K562 (cell line): ENCODE data around the gene NDUFS8. TPM values are rescaled to one million over a fixed set of nuclear protein-coding genes. Genes with fewer than 3 reads are reported as not detected.
A peak's percentile ranks its signal among the peaks of the same experiment; 100 is the strongest.

ENCODE experiments used
- ATAC-seq: fragments of 200-7000 bp; cut with Tn5 transposase; 3 replicates; pipeline ENCODE4 v1.9.1; 2020; ENCODE audit warnings: moderate library complexity
- BruUV-seq: library from RNA; stranded (reverse); fragments of 400-500 nt; replicated peaks from 2 replicates; lab custom pipeline; 2021; lab: Mats Ljungman, UMichigan
- CTCF ChIA-PET: fragments of 300-600 bp; formaldehyde crosslinking; extraction: SDS; loops from one replicate; lab custom pipeline; 2021; ENCODE audit warnings: low intra/inter-chr PET ratio; lab: Yijun Ruan, JAX
- POLR2A ChIA-PET: fragments of 300-600, 350-650 bp; sonication (Branson Sonifier 250); formaldehyde crosslinking; extraction: SDS; loops from one replicate; lab custom pipeline; 2021; ENCODE audit warnings: antibody characterized with exemption, inconsistent platforms; lab: Yijun Ruan, JAX
- DNase-seq, 4 experiments: peaks; one replicate each; pipeline versions ENCODE4 v3.0.0 to v3.0.0-alpha.2; 2011 to 2018; ENCODE audit warnings: low spot score in 3 of 4, mixed read lengths in 3 of 4; ENCODE audit errors: extremely low read depth in 1 of 4
- FAIRE-seq: peaks from 2 replicates; lab custom pipeline; 2011; peaks lifted over from hg19 to GRCh38; lab: Jason Lieb, UNC
- H2AFZ ChIP-seq: 2 replicates; pipeline ENCODE4 v1.6.0; 2011; ENCODE audit warnings: low read depth, low read length, control low read depth, inconsistent platforms
- H3K27ac ChIP-seq: fragments of 200-600 bp; 3 replicates; pipeline ENCODE4 v1.8.0; 2011; ENCODE audit warnings: low read depth, mild to moderate bottlenecking, control low read depth, inconsistent platforms, low read length, moderate library complexity, mixed read lengths; ENCODE audit errors: extremely low read depth
- H3K27me3 ChIP-seq, 2 experiments: fragments of 300-600 bp in 1 of 2; 2 replicates in 1 of 2; 3 replicates in 1 of 2; pipeline versions ENCODE4 v1.6.0 to v1.8.0; 2011; ENCODE audit warnings: inconsistent platforms in 2 of 2, low read length in 2 of 2, mild to moderate bottlenecking in 1 of 2, mixed read lengths in 1 of 2, moderate library complexity in 1 of 2; ENCODE audit not compliant: control insufficient read depth in 2 of 2, insufficient read depth in 2 of 2
- H3K36me3 ChIP-seq: fragments of 300-600 bp; 3 replicates; pipeline ENCODE4 v1.8.0; 2011; ENCODE audit warnings: mild to moderate bottlenecking, low read length, inconsistent platforms; ENCODE audit not compliant: control insufficient read depth, insufficient read depth
- H3K4me1 ChIP-seq, 2 experiments: fragments of 200-600 bp in 1 of 2; replicated peaks in 1 of 2; 2 replicates in 1 of 2; 3 replicates in 1 of 2; pipeline versions ENCODE4 v1.5.1 to v1.8.0; 2011; ENCODE audit warnings: inconsistent platforms in 2 of 2, low read length in 2 of 2, mild to moderate bottlenecking in 1 of 2, mixed read lengths in 1 of 2, moderate library complexity in 1 of 2; ENCODE audit not compliant: control insufficient read depth in 2 of 2, insufficient read depth in 2 of 2
- H3K4me2 ChIP-seq: 2 replicates; pipeline ENCODE4 v1.6.1; 2011; ENCODE audit warnings: low read length, control low read depth, inconsistent platforms, mixed read lengths; ENCODE audit not compliant: insufficient read depth
- H3K4me3 ChIP-seq: fragments of 200-600 bp; sonication (generic), shearing (Covaris generic); 2 replicates; pipeline ENCODE4 v1.5.1; 2016; ENCODE audit warnings: control low read depth, inconsistent platforms
- H3K79me2 ChIP-seq: fragments of 200-600 bp; 3 replicates; pipeline ENCODE4 v1.8.0; 2011; ENCODE audit warnings: low read length, inconsistent platforms; ENCODE audit not compliant: control insufficient read depth, insufficient read depth
- H3K9ac ChIP-seq, 2 experiments: 2 replicates each; pipeline versions ENCODE4 v1.6.0 to v1.6.1; 2011; ENCODE audit warnings: low read depth in 2 of 2, low read length in 2 of 2, control low read depth in 1 of 2, inconsistent platforms in 1 of 2, mild to moderate bottlenecking in 1 of 2, mixed read lengths in 1 of 2; ENCODE audit not compliant: insufficient read depth in 1 of 2
- H3K9me1 ChIP-seq: one replicate; pipeline ENCODE4 v1.6.0; 2011; ENCODE audit warnings: inconsistent platforms, mild to moderate bottlenecking, low read length, moderate library complexity; ENCODE audit not compliant: control insufficient read depth, insufficient read depth
- H3K9me3 ChIP-seq: replicated peaks from 2 replicates; pipeline ENCODE4 v1.5.1; 2011; ENCODE audit warnings: low read depth, low read length, inconsistent platforms; ENCODE audit not compliant: control insufficient read depth, insufficient read depth
- H4K20me1 ChIP-seq: replicated peaks from 2 replicates; pipeline ENCODE4 v1.6.1; 2011; ENCODE audit warnings: low read length, inconsistent platforms, mixed read lengths; ENCODE audit not compliant: control insufficient read depth, insufficient read depth
- ESRRB ChIP-seq: fragments of 250-450 bp; sonication (Bioruptor Pico); IDR thresholded peaks from 2 replicates; pipeline ENCODE4 v1.5.0; 2020; ENCODE audit warnings: mild to moderate bottlenecking, moderate library complexity, borderline replicate concordance
- FOXK2 ChIP-seq, 2 experiments: fragments of 450-650 bp; IDR thresholded peaks in 1 of 2; conservative IDR thresholded peaks in 1 of 2; 2 replicates each; pipeline ENCODE4 v1.6.1; 2016; ENCODE audit warnings: low read depth in 2 of 2, mild to moderate bottlenecking in 1 of 2
- GATAD2A ChIP-seq: fragments of 450-650 bp; IDR thresholded peaks from 2 replicates; pipeline ENCODE4 v1.6.1; 2017
- NCOA4 ChIP-seq: fragments of 450-650 bp; IDR thresholded peaks from 2 replicates; pipeline ENCODE4 v1.6.1; 2018; ENCODE audit warnings: mild to moderate bottlenecking; ENCODE audit not compliant: partially characterized antibody
- ZFP36 ChIP-seq: fragments of 150-350 bp; IDR thresholded peaks from 2 replicates; pipeline ENCODE4 v1.6.1; 2018; ENCODE audit warnings: low read length, low read depth; ENCODE audit not compliant: partially characterized antibody
- ZFX ChIP-seq: sonication (generic); formaldehyde crosslinking; IDR thresholded peaks from 2 replicates; pipeline ENCODE4 v1.8.0; 2022; ENCODE audit warnings: mild to moderate bottlenecking, missing genetic modification reagents, moderate library complexity
- WGBS: fragments of 100-300 bp; shearing (Covaris generic); methylation state at CpG from one replicate; pipeline ENCODE4 v1.1.6; 2016; ENCODE audit warnings: low coverage, mixed read lengths; ENCODE audit not compliant: insufficient coverage; ENCODE audit errors: missing lambda C conversion rate; 5-methylcytosine and 5-hydroxymethylcytosine counted together
- in situ Hi-C: fragments of 300-500 bp; cut with MboI; formaldehyde crosslinking; loops from 4 replicates; pipeline ENCODE4 v1.15.0; 2018; ENCODE audit warnings: inconsistent platforms, mixed read lengths
- intact Hi-C: fragments of 100-400 bp; cut with micrococcal nuclease; formaldehyde crosslinking; loops from 2 replicates; pipeline ENCODE4 v1.14.2; 2022
- polyA plus RNA-seq, 8 experiments: library from polyadenylated mRNA; depleted of rRNA in 4 of 8; stranded (reverse) in 5 of 8; unstranded in 3 of 8; fragments of >200 nt; fragmentation: Nextera tagmentation in 2 of 8; fragmentation: Illumina TruSeq in 1 of 8; extraction: Ambion mirVana in 2 of 8; extraction: Trizol in 1 of 8; gene quantifications; 2 replicates each; pipeline versions ENCODE4 v1.2.1 to v1.2.3, GENCODE V29; 2011 to 2014; ENCODE audit warnings: inconsistent platforms in 1 of 8, missing spikeins in 1 of 8
- total RNA-seq, 7 experiments: library from RNA; depleted of rRNA in 6 of 7; stranded (reverse); fragments of >200 nt in 6 of 7; fragmentation: Illumina TruSeq in 2 of 7; extraction: Trizol in 2 of 7; gene quantifications; 2 replicates each; pipeline versions ENCODE4 v1.2.1 to v1.2.3, GENCODE V29; 2011 to 2021; ENCODE audit warnings: low replicate concordance in 1 of 7
- TF ChIP-seq, protein P1 (sequence below): fragments of 250-450 bp; sonication (Bioruptor Pico); IDR thresholded peaks from 2 replicates; pipeline ENCODE4 v1.9.0; 2021; ENCODE audit warnings: mild to moderate bottlenecking, inconsistent platforms
- TF ChIP-seq, protein P2 (sequence below): sonication (generic); formaldehyde crosslinking; IDR thresholded peaks from 2 replicates; pipeline ENCODE4 v1.8.1; 2023; ENCODE audit warnings: mild to moderate bottlenecking, missing genetic modification reagents

Gene NDUFS8
- total and polyA plus RNA-seq, 9 of the 15 experiments (the other 6 are each of a cell fraction or from before 2014, with no cell fraction given), result 36.5 to 351 (median 101) TPM

DNA sequence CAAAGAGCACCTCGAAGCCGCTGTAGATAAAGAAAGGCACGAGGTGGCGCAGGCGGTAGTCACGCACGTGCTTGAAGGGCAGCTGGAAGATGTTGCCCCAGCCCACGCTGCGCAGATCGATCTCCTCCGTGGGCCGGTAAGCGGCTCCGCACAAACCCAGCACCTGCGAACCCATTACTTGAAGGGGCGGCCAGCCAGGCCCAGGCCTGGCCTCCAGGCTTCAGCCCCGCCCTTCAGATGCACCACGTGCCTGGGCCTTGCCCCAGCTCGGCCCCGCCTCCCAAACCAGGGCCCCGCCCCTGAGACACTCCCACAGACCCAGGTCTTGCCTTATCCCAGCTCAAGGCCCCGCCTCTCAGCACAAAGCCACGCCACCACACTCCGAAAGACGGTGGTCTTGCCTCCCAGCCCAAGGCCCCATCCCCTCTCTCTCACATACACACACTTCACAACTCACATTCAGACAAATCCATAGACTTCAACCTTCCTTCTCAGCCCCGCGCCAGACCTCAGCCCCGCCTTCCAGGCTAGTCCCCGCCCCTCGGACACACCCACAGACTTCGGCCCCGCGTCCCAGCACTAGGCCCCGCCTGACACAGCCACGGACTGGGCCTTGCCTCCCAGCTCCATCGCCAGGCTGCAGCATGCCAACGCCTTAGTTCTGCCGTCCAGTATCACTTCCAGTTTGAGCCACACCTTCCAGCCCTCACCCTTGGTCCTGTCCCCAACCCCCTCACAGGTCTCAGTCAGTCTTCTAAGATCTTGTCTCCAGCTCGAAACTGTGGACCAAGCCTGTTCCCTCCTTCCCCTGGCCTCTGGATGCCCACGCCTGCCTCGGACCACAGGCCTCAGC lies 33.6 kb upstream of the NDUFS8 start:
- intact Hi-C loops, result no loop called here
- TF ChIP-seq GATAD2A (no peak), FOXK2 (conservative IDR thresholded peaks at IDR 0.05 in 1 of 2, IDR thresholded peaks at IDR 0.05 in 1 of 2; ENCODE audit: low read depth in 2 of 2) (peak in 1 of 2 experiments; percentile 40; a peak in 2 of 4 replicates), ZFX (CRISPR knock-in tag) (peak; percentile 83), ZFP36 (no peak), NCOA4 (no peak), ESRRB (CRISPR knock-in tag) (no peak)
- TF ChIP-seq, protein P1, sequence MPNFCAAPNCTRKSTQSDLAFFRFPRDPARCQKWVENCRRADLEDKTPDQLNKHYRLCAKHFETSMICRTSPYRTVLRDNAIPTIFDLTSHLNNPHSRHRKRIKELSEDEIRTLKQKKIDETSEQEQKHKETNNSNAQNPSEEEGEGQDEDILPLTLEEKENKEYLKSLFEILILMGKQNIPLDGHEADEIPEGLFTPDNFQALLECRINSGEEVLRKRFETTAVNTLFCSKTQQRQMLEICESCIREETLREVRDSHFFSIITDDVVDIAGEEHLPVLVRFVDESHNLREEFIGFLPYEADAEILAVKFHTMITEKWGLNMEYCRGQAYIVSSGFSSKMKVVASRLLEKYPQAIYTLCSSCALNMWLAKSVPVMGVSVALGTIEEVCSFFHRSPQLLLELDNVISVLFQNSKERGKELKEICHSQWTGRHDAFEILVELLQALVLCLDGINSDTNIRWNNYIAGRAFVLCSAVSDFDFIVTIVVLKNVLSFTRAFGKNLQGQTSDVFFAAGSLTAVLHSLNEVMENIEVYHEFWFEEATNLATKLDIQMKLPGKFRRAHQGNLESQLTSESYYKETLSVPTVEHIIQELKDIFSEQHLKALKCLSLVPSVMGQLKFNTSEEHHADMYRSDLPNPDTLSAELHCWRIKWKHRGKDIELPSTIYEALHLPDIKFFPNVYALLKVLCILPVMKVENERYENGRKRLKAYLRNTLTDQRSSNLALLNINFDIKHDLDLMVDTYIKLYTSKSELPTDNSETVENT, result 0 out of 2 replicates have a peak, but pooled peaks have one; percentile 29
- TF ChIP-seq, protein P2, sequence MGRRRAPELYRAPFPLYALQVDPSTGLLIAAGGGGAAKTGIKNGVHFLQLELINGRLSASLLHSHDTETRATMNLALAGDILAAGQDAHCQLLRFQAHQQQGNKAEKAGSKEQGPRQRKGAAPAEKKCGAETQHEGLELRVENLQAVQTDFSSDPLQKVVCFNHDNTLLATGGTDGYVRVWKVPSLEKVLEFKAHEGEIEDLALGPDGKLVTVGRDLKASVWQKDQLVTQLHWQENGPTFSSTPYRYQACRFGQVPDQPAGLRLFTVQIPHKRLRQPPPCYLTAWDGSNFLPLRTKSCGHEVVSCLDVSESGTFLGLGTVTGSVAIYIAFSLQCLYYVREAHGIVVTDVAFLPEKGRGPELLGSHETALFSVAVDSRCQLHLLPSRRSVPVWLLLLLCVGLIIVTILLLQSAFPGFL, result no peak

More for the DNA sequence above, 33.6 kb upstream of the NDUFS8 start:
- no peaks in the 10 kb centered on the region for H3K36me3 ChIP-seq
- H3K9me3 ChIP-seq, result no peaks in the 10 kb centered on the region
- ATAC-seq (peak; percentile 100), FAIRE-seq (peak; percentile 97), DNase-seq (peak; percentile 94 to 97 (median 94))
- H4K20me1 ChIP-seq, result no peaks in the 10 kb centered on the region
- peak overlapping the region; percentile 97 for H2AFZ ChIP-seq
- in situ Hi-C loops, result no loop called here
- H3K79me2 ChIP-seq, result no peaks in the 10 kb centered on the region
- peak overlapping the region; percentile 50 for H3K4me3 ChIP-seq
- peak overlapping the region; percentile 89 for H3K4me2 ChIP-seq
- H3K9me1 ChIP-seq, result no peaks in the 10 kb centered on the region
- peak overlapping the region; percentile 50; the same call in 2 of the 3 replicates for H3K27ac ChIP-seq
- H3K4me1 ChIP-seq, result peaks cover 8 to 33% of the 10 kb centered on the region in 2 experiments; a peak in 4 of 5 replicates
- POLR2A ChIA-PET, result interaction anchor here (0.6 to 1.3 kb wide), 7 partner anchors 12 to 817 kb away, joined by 3 to 6 read pairs (median 3); partner anchors contain the start of gene ALDH3B1
- peak overlapping the region; percentile 48 to 79; a peak in 3 of 4 replicates for H3K9ac ChIP-seq
- BruUV-seq, result no TSS peak
- CTCF ChIA-PET, result interaction anchor here (0.9 kb wide), 1 partner anchor 260 kb away, joined by 3 read pairs; no protein-coding TSS in a partner anchor
- WGBS, result 13% methylated on average over 40 of the region's 41 CpGs
- no peaks in the 10 kb centered on the region; a peak in 1 of 5 replicates for H3K27me3 ChIP-seq
